NCI-H187 (cell line): ENCODE measurements around the gene TRIML2.
"Not testable (repeated sequence)": the region's sequence is repeated elsewhere in the genome, so short reads cannot be mapped to it uniquely, and the experiment has no call there.

Experiments
- DNase-seq, 2 experiments: peaks; one replicate each; lab custom pipeline; 2025; lab: John Stamatoyannopoulos, UW

TRIML2 gene

GRCh38 chr4:188106454-188106853 is 2.9 kb downstream of the TRIML2 start:
- no peak for DNase-seq

DNA sequence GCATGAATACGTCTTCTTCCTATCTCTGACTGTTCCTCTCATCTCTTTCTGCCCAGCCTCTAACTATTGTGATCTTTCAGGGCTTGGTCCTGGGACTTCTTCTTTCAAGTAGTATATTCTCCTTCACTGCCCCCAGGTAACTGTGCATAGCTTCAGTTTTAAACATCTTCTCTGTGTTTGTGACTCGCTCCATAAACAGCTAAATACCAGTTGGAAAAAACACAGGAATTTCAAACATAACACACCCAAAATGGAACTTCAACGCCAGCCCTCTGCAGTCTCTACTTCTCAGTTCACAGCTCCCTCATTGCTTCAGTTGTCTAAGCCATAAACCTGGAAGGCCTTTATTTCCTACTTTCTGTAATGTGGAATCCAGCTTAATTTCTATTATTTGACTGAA is 16.6 kb downstream of the TRIML2 start:
- no peak for DNase-seq

DNA sequence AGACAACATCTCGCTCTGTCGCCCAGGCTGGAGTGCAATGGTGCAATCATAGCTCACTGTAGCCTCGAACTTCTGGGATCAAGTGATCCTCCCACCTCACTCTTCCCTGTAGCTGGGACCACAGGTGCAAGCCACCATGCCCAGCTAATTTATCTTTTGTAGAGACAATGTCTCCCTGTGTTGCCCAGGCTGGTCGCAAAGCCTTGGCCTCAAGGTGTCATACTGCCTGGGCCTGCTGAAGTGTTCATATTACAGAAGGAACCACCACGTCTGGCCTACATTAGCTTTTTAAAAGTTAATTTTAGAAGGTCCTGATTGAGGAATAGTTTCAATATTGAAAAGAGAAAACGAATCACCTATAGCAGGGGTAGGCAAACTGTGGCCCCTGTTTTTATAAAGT is 22.5 kb downstream of the TRIML2 start:
- no peak for DNase-seq

DNA sequence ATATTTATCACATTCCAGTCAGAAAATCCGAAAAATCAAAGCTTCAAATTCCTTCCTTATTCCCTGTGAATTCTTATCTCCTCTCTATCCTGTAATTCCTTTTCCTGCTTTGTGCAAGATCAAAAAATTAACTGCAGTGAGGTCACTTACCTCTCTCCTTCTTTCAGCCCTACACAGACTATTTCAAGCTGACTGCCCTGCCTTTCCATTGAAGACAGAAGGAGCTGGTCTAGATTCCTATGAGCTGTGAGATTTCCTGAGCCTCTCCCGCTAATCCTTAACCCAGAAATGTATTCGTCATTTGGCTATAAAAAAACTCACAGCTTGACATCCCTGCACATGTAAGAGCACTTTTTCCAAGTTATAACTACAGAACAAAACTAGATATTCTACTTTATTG is 26.6 kb downstream of the TRIML2 start:
- DNase-seq: no peak

- DNase-seq: no peak
Measured at GRCh38 chr4:188078116-188078515, 31.3 kb downstream of the TRIML2 start.

DNA sequence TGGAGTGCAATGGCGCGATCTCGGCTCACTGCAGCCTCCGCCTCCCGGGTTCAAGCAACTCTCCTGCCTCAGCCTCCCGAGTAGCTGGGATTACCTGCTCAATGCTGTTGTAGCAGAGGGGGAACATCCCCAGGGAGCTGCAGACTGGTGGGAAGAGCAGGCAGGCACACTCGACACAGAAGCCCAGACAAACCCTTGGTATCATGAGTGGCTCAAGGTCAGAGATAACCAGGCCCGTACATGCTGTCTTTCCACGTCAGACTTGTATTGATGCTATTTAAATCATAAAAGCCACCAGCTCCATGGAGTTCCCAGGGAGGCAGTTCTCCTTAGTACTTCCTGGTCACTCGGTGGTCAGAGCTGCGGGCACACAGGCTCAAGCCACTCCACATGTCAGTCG is 33.2 kb downstream of the TRIML2 start:
- DNase-seq: no peak

DNA sequence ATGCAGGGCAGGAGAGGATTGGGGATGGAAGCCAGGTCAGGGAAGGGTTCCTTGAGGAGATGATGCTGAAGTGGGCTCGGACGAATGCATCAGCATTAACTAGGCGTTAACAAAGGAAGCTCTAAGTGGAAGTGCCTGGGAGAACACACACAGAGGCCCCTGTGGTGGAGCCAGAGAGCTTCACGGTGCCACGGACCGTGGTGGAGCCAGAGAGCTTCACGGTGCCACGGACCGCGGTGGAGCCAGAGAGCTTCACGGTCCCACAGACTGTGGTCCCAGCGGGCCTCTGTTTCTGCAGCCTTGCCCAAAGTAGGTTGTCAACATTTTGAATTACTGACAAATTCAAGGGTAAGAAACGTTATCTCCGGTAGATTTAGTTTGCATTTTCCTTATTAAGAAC is 48.3 kb downstream of the TRIML2 start:
- DNase-seq: no peak

DNA sequence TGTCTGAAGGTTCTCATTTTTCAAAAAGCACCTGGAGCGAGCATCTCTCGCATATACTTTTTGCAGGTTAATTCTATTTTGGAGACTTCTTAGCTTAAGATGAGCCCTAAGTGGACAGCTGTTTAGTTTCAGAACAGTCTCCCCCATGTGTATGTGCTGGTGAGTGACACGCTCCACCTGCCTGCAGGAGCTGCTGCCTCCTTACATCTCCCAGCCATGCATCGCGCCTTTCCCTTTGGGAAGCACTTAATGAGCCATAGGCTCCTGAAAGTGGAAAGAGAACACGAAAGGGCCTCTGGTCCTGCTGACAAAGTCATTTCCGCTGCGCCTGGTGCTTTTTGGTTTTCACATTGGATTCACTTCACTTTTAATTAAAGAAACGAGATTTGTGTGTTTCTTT is 56.1 kb downstream of the TRIML2 start:
- no peak for DNase-seq

DNA sequence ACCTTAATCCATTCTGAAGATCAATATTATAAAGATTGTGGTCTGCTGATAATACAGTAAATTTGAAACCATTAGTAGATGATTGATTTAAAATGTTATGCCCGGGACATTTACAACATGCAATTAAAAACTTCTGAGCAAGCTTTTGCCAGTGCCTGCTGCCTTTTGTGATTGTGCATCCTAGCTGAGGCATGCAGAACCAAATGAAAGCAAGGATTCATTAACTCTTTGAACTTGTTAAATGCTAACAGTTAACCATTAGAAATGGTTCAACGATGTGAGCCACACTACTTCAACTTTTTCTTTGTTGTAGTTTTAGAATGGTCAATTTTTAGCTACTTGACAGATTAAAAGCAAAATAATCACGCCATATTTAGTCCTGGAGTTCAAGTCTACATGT is 62.7 kb downstream of the TRIML2 start:
- no peak for DNase-seq

GRCh38 chr4:188045461-188045860 is 63.9 kb downstream of the TRIML2 start:
- DNase-seq: not testable (repeated sequence)

GRCh38 chr4:188043154-188043553 is 66.2 kb downstream of the TRIML2 start:
- no peak for DNase-seq

GRCh38 chr4:188042191-188042590 is 67.2 kb downstream of the TRIML2 start:
- no peak for DNase-seq

DNA sequence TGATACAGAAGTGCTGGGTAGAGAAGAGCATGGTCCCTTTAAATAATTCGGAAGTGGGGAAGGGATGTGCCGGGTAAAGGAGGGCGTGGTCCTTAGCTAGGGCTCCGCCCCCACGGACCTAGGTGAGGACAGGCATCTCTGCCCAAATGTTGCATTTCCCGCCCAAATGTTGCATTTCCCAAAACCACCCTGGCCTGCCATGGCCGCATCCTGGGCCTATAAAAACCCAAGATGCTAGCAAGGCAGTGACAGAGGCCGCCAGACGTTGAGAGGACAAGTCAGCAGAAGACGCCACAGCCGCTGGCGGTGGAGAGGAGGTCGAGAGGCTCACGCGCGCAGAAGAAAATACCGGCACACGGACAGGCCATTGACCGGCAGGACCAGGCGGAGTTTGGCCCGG is 67.7 kb downstream of the TRIML2 start:
- no peak for DNase-seq
